Brain pericyte (primary cell): ENCODE measurements around the gene ANO4.
"Not testable (repeated sequence)": the region's sequence is repeated elsewhere in the genome, so short reads cannot be mapped to it uniquely, and the experiment has no call there.

Source experiments
- DNase-seq: peaks from one replicate; pipeline ENCODE4 v3.0.0-alpha.2; 2012; ENCODE audit warnings: low read depth, low spot score

Gene ANO4

GRCh38 chr12:101039848-101040531, 245.4 kb downstream of the ANO4 start:
- DNase-seq = no peak

- no peak for DNase-seq
Observed at GRCh38 chr12:101040936-101041335, 246.4 kb downstream of the ANO4 start.

- DNase-seq = no peak
Observed at GRCh38 chr12:101042211-101042610, 247.6 kb downstream of the ANO4 start.

GRCh38 chr12:101044512-101045059, 250.0 kb downstream of the ANO4 start:
- DNase-seq = no peak

- no peak for DNase-seq
Observed at GRCh38 chr12:101045486-101046464, 251.2 kb downstream of the ANO4 start.

- DNase-seq = no peak
Observed at GRCh38 chr12:101047652-101048051, 253.1 kb downstream of the ANO4 start.

- no peak for DNase-seq
Observed at GRCh38 chr12:101050631-101051030, 256.1 kb downstream of the ANO4 start.

GRCh38 chr12:101051151-101051550, 256.6 kb downstream of the ANO4 start:
- DNase-seq = no peak

GRCh38 chr12:101051901-101052550, 257.4 kb downstream of the ANO4 start:
- peak; percentile 20 for DNase-seq

GRCh38 chr12:101053203-101053602, 258.6 kb downstream of the ANO4 start:
- no peak for DNase-seq

GRCh38 chr12:101055940-101056339, 261.4 kb downstream of the ANO4 start:
- no peak for DNase-seq

- not testable (repeated sequence) for DNase-seq
Observed at GRCh38 chr12:101062508-101062907, 267.9 kb downstream of the ANO4 start.

GRCh38 chr12:101064721-101065120, 270.1 kb downstream of the ANO4 start:
- DNase-seq = no peak

GRCh38 chr12:101066489-101066888, 271.9 kb downstream of the ANO4 start:
- DNase-seq = no peak

- no peak for DNase-seq
Observed at GRCh38 chr12:101068402-101068801, 273.8 kb downstream of the ANO4 start.

- no peak for DNase-seq
Observed at GRCh38 chr12:101068836-101069235, 274.3 kb downstream of the ANO4 start.

GRCh38 chr12:101074940-101075680, 280.5 kb downstream of the ANO4 start:
- DNase-seq = no peak

- no peak for DNase-seq
Observed at GRCh38 chr12:101076921-101077320, 282.3 kb downstream of the ANO4 start.

GRCh38 chr12:101077791-101078528, 283.4 kb downstream of the ANO4 start:
- no peak for DNase-seq

GRCh38 chr12:101078536-101079285, 284.1 kb downstream of the ANO4 start:
- no peak for DNase-seq
